T-helper 2 cell (primary cell): ENCODE data around the gene GFPT2.

ENCODE experiments used
- DNase-seq, 5 experiments: peaks; one replicate each; pipeline versions ENCODE4 v3.0.0 to v3.0.0-alpha.2; 2012 to 2022

The GFPT2 gene

GRCh38 chr5:180271221-180271620 is 81.9 kb downstream of the GFPT2 start:
- DNase-seq = no peak

DNA sequence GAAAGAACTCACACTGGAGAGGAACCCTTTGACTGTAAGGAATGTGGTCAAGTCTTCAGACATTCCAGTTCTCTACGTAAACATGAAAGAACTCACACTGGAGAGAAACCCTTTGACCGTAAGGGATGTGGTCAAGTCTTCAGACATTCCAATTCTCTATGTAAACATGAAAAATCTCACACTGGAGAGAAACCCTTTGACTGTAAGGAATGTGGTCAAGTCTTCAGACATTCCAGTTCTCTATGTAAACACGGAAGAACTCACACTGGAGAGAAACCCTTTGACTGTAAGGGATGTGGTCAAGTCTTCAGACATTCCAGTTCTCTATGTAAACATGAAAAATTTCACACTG is 93.9 kb downstream of the GFPT2 start:
- no peak for DNase-seq

DNA sequence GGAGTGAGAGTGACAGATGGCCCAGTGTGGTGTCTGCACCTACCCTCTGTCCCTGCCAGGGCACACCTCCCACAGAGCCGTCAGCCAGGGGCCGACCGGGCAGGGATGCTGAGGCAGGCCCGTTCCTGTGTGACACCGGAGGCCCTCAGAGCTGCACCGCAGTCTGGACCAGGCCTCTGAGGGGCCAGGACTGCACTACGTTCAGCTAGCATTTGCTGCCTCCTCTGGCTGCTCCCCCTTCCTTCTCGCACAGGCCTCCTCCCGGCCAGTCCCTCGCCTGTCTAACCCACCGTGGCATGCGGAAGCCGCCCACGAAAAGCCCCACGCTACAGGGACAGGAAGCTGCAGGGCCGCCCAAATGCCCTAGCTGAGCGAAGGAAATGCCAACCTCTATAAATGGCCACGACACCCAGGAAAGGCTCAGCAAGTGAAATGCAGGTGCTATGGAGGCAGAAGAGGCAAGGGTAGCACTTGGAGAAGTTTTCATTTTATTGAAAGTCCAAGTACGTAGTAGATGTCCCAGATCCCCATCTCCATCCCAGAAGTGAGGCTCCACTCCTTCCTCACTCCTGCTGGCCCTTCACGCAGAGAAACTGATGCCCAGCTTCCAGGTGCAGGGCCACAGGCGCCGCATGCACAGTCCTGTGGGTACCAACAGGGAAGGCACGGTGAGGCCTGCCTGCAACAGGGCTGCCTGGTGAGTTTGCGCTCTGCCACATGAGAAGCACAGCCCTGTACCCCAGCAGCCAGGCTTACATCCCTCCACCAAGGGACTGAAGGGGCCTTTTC is 99.9 kb downstream of the GFPT2 start:
- DNase-seq = no peak

- no peak for DNase-seq
These were observed 101.2 kb downstream of the GFPT2 start for GRCh38 chr5:180251887-180252286.

GRCh38 chr5:180251141-180251540 is 102.0 kb downstream of the GFPT2 start:
- DNase-seq = no peak
